Measurements from ENCODE around the gene KIAA1958. TPM values are rescaled to one million over a fixed set of nuclear protein-coding genes. Genes with fewer than 3 reads are reported as not detected.
"Not testable (repeated sequence)": the region's sequence is repeated elsewhere in the genome, so short reads cannot be mapped to it uniquely, and the experiment has no call there.

The KIAA1958 gene
- total and polyA plus RNA-seq, 12 donors = 0.59 to 7.7 (median 6.1) TPM

GRCh38 chr9:112508377-112508776 lies 21.8 kb downstream of the KIAA1958 start:
- no peaks in the 10 kb centered on the region for H3K27me3 ChIP-seq
- H3K4me3 ChIP-seq = no peak overlapping the region
- intact Hi-C loops (cut with DNase I) = no loop called here
- H3K9me3 ChIP-seq = no peaks in the 10 kb centered on the region
- no peak overlapping the region for H3K27ac ChIP-seq
- no peak for TF ChIP-seq CTCF (IDR thresholded peaks at IDR 0.05)
- 78 to 87% methylated on average over 2 of the region's 2 CpGs for WGBS, 2 donors
- ATAC-seq (no peak), DNase-seq (no peak)
- H3K4me1 ChIP-seq = peaks cover 0 to 7% (median 0%) of the 10 kb centered on the region in 9 donors
- H3K36me3 ChIP-seq = no peaks in the 10 kb centered on the region

GRCh38 chr9:112512377-112512776 lies 25.8 kb downstream of the KIAA1958 start:
- H3K36me3 ChIP-seq; H3K4me3 ChIP-seq; H3K27me3 ChIP-seq; H3K4me1 ChIP-seq; ATAC-seq; H3K27ac ChIP-seq; H3K9me3 ChIP-seq; intact Hi-C loops (cut with DNase I); DNase-seq: not testable (repeated sequence)
- WGBS, 2 donors = 62 to 69% methylated on average over 2 to 3 of the region's 4 CpGs

- H3K36me3 ChIP-seq = no peaks in the 10 kb centered on the region
- no peak for TF ChIP-seq CTCF (IDR thresholded peaks at IDR 0.05)
- WGBS, 2 donors = 85 to 89% methylated on average over 2 of the region's 2 CpGs
- DNase-seq (no peak), ATAC-seq (no peak)
- no peaks in the 10 kb centered on the region for H3K9me3 ChIP-seq
- no peak overlapping the region for H3K27ac ChIP-seq
- H3K4me1 ChIP-seq = no peaks in the 10 kb centered on the region
- H3K27me3 ChIP-seq = no peaks in the 10 kb centered on the region
- H3K4me3 ChIP-seq = no peak overlapping the region
- intact Hi-C loops (cut with DNase I) = no loop called here
These were observed 30.1 kb downstream of the KIAA1958 start for GRCh38 chr9:112516769-112517168.

- no peak for TF ChIP-seq CTCF (IDR thresholded peaks at IDR 0.05)
- no peak for ATAC-seq
These were observed 33.4 kb downstream of the KIAA1958 start for GRCh38 chr9:112520069-112520468.

GRCh38 chr9:112520656-112521055 lies 34.0 kb downstream of the KIAA1958 start:
- TF ChIP-seq CTCF (IDR thresholded peaks at IDR 0.05) = no peak
- Histone ChIP-seq H3K4me3 (no peak overlapping the region), H3K9me3 (no peaks in the 10 kb centered on the region), H3K27me3 (no peaks in the 10 kb centered on the region), H3K36me3 (no peaks in the 10 kb centered on the region), H3K4me1 (no peaks in the 10 kb centered on the region), H3K27ac (no peak overlapping the region)
- intact Hi-C loops (cut with DNase I) = no loop called here
- DNase-seq (no peak), ATAC-seq (no peak)
- WGBS, 2 donors = 61% methylated on average over 3 of the region's 3 CpGs

More at GRCh38 chr9:112520069-112520468, 33.4 kb downstream of the KIAA1958 start:
- H3K4me3 ChIP-seq = no peak overlapping the region
- H3K36me3 ChIP-seq = no peaks in the 10 kb centered on the region
- intact Hi-C loops (cut with DNase I) = no loop called here
- H3K9me3 ChIP-seq = no peaks in the 10 kb centered on the region
- no peak for DNase-seq
- WGBS, 2 donors = 85 to 89% methylated on average over 1 of the region's 1 CpG
- H3K27me3 ChIP-seq = no peaks in the 10 kb centered on the region
- no peak overlapping the region for H3K27ac ChIP-seq
- H3K4me1 ChIP-seq = no peaks in the 10 kb centered on the region
